Tibial nerve (tissue), 4 donors: Measurements from ENCODE around the gene PDHX. TPM values are rescaled to one million over a fixed set of nuclear protein-coding genes. Genes with fewer than 3 reads are reported as not detected.

Experiments used
- DNase-seq, 2 donors: peaks; one replicate each; pipeline ENCODE4 v3.0.0-alpha.2; 2019; ENCODE audit warnings: low spot score in 2 of 2
- H3K27ac ChIP-seq, 4 donors: fragments of 200-600 bp; sonication (generic) in 3 of 4; one replicate each; pipeline ENCODE4 v1.5.1; 2017 to 2019; ENCODE audit warnings: mild to moderate bottlenecking in 1 of 4
- H3K27me3 ChIP-seq, 2 donors: fragments of 200-600 bp; sonication (generic) in 1 of 2; one replicate each; pipeline versions ENCODE4 v1.5.1 to v1.6.0; 2017 to 2019
- H3K36me3 ChIP-seq, 3 donors: fragments of 200-600 bp; sonication (generic); one replicate each; pipeline ENCODE4 v1.5.1; 2018 to 2019
- H3K4me1 ChIP-seq, 4 donors: fragments of 200-600 bp; sonication (generic) in 3 of 4; one replicate each; pipeline ENCODE4 v1.5.1; 2017 to 2019
- H3K4me3 ChIP-seq, 4 donors: fragments of 200-600 bp; sonication (generic) in 3 of 4; one replicate each; pipeline ENCODE4 v1.5.1; 2017 to 2019; ENCODE audit warnings: mild to moderate bottlenecking in 1 of 4, moderate library complexity in 1 of 4
- H3K9me3 ChIP-seq, 4 donors: fragments of 200-600 bp; sonication (generic) in 3 of 4; one replicate each; pipeline ENCODE4 v1.5.1; 2017 to 2019
- EP300 ChIP-seq, 2 donors: sonication (generic); formaldehyde crosslinking; IDR thresholded peaks; one replicate each; pipeline ENCODE4 v1.6.1; 2017; ENCODE audit warnings: antibody characterized with exemption in 2 of 2, mild to moderate bottlenecking in 1 of 2
- POLR2A ChIP-seq, 2 donors: fragments of 450-650 bp; IDR thresholded peaks; one replicate each; pipeline ENCODE4 v1.6.1; 2017; ENCODE audit warnings: antibody characterized with exemption in 2 of 2, mild to moderate bottlenecking in 2 of 2, moderate library complexity in 2 of 2
- WGBS, 2 donors: methylation state at CpG; one replicate each; pipeline ENCODE4 v1.1.5; 2018; 5-methylcytosine and 5-hydroxymethylcytosine counted together
- total RNA-seq, 4 donors: library from RNA; depleted of rRNA; stranded (reverse); fragments of >200 nt; gene quantifications; one replicate each; pipeline ENCODE4 v1.1.0, GENCODE V29; 2016
- TF ChIP-seq, protein P1 (sequence below), 5 experiments: fragments of 200-600 bp in 3 of 5; fragments of 450-650 bp in 2 of 5; sonication (generic) in 3 of 5; IDR thresholded peaks; one replicate each; pipeline ENCODE4 v1.5.1; 2016 to 2019; ENCODE audit warnings: antibody characterized with exemption in 5 of 5, mild to moderate bottlenecking in 3 of 5, moderate library complexity in 2 of 5

Gene PDHX
- total RNA-seq, 4 donors from 2014 or later, result 18.8 to 30.6 (median 23.2) TPM

DNA sequence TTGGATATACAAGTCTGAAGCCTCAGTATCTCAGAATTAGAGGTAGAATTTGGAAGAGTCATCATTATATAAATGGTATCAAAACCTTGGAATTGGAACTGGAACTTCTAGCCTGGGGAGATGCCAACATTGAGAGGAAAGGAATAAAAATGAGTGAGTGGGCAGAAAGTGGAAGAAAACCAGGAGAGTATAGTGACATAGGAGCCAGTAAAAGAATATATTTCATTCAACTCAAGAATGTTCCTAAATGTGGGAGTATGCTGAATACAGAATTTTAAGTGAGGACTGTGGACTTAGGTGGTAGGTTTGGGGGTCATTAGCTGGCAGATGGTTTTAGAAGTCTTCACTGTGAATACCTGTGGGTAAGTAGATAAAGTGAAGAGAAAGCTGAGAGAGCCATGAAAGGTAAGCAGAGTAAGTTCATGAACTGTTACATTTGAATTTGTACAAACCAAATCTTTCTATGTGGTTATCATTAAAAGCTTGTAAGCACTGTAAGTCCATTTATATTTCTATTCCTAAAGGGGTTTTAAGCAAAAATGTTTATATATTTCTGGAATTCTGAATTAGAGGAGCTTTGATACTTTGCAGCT is 60.2 kb downstream of the PDHX start:
- H3K27me3 ChIP-seq, result no peaks in the 10 kb centered on the region
- no peak overlapping the region for H3K4me3 ChIP-seq
- H3K9me3 ChIP-seq, result no peaks in the 10 kb centered on the region
- H3K27ac ChIP-seq, result no peak overlapping the region
- H3K4me1 ChIP-seq, result peaks cover 0 to 15% (median 4%) of the 10 kb centered on the region in 4 donors
- no peak for DNase-seq
- TF ChIP-seq POLR2A (IDR thresholded peaks at IDR 0.05) (no peak), EP300 (IDR thresholded peaks at IDR 0.05) (no peak)
- TF ChIP-seq, protein P1, sequence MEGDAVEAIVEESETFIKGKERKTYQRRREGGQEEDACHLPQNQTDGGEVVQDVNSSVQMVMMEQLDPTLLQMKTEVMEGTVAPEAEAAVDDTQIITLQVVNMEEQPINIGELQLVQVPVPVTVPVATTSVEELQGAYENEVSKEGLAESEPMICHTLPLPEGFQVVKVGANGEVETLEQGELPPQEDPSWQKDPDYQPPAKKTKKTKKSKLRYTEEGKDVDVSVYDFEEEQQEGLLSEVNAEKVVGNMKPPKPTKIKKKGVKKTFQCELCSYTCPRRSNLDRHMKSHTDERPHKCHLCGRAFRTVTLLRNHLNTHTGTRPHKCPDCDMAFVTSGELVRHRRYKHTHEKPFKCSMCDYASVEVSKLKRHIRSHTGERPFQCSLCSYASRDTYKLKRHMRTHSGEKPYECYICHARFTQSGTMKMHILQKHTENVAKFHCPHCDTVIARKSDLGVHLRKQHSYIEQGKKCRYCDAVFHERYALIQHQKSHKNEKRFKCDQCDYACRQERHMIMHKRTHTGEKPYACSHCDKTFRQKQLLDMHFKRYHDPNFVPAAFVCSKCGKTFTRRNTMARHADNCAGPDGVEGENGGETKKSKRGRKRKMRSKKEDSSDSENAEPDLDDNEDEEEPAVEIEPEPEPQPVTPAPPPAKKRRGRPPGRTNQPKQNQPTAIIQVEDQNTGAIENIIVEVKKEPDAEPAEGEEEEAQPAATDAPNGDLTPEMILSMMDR (IDR thresholded peaks at IDR 0.05), result no peak
- peaks cover 0 to 38% (median 0%) of the 10 kb centered on the region in 3 donors for H3K36me3 ChIP-seq

- Histone ChIP-seq H3K4me1 (peaks cover 0 to 15% (median 4%) of the 10 kb centered on the region in 4 donors), H3K4me3 (no peak overlapping the region), H3K27ac (no peak overlapping the region), H3K9me3 (no peaks in the 10 kb centered on the region), H3K36me3 (peaks cover 0 to 33% (median 0%) of the 10 kb centered on the region in 3 donors), H3K27me3 (no peaks in the 10 kb centered on the region)
- 29 to 49% methylated on average over 6 of the region's 6 CpGs for WGBS, 2 donors
- no peak for DNase-seq
- TF ChIP-seq, protein P1 (IDR thresholded peaks at IDR 0.05), result no peak
- TF ChIP-seq POLR2A (IDR thresholded peaks at IDR 0.05) (no peak), EP300 (IDR thresholded peaks at IDR 0.05) (no peak)
Observed at GRCh38 chr11:34977089-34977912, 60.9 kb downstream of the PDHX start.

GRCh38 chr11:34978236-34979191 is 62.1 kb downstream of the PDHX start:
- DNase-seq, result no peak
- peaks cover 0 to 15% (median 4%) of the 10 kb centered on the region in 4 donors for H3K4me1 ChIP-seq
- H3K27me3 ChIP-seq, result no peaks in the 10 kb centered on the region
- H3K9me3 ChIP-seq, result no peaks in the 10 kb centered on the region
- H3K27ac ChIP-seq, result peak overlapping the region in 1 of 4 donors; percentile 48
- WGBS, 2 donors, result 69 to 74% methylated on average over 7 of the region's 7 CpGs
- TF ChIP-seq, protein P1 (IDR thresholded peaks at IDR 0.05), result no peak
- no peak for TF ChIP-seq EP300 (IDR thresholded peaks at IDR 0.05)
- TF ChIP-seq POLR2A (IDR thresholded peaks at IDR 0.05), result no peak
- H3K36me3 ChIP-seq, result peaks cover 0 to 31% (median 0%) of the 10 kb centered on the region in 3 donors
- no peak overlapping the region for H3K4me3 ChIP-seq

DNA sequence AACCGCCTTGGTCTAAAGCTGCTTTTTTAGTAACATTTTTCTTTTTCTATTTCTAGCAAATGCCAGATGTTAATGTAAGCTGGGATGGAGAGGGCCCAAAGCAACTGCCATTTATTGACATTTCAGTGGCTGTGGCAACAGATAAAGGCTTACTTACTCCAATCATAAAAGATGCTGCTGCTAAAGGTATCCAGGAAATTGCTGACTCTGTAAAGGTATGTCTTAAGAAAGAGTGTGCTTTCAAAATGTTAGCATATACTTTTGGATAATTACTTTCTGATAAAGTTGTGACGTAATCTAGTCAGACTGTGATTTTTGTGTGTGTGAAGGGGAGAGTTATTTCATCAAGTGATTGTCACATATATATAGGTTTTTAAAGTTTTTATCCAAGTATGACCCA is 68.1 kb downstream of the PDHX start:
- TF ChIP-seq, protein P1 (IDR thresholded peaks at IDR 0.05), result no peak
- TF ChIP-seq EP300 (IDR thresholded peaks at IDR 0.05) (no peak), POLR2A (IDR thresholded peaks at IDR 0.05) (no peak)
- H3K27me3 ChIP-seq, result no peaks in the 10 kb centered on the region
- no peak for DNase-seq
- H3K36me3 ChIP-seq, result peaks cover 0 to 41% (median 0%) of the 10 kb centered on the region in 3 donors
- WGBS, 2 donors, result 94 to 96% methylated on average over 2 of the region's 2 CpGs
- no peak overlapping the region for H3K4me3 ChIP-seq
- no peaks in the 10 kb centered on the region for H3K4me1 ChIP-seq
- H3K27ac ChIP-seq, result no peak overlapping the region
- H3K9me3 ChIP-seq, result no peaks in the 10 kb centered on the region
